GM18526 (cell line): ENCODE results near the gene TEX38.

ENCODE experiments used
- POLR2A ChIP-seq: IDR thresholded peaks from 3 replicates; pipeline ENCODE4 v1.6.1; 2011; ENCODE audit not compliant: insufficient read length; ENCODE audit errors: extremely low read depth

Gene TEX38

DNA sequence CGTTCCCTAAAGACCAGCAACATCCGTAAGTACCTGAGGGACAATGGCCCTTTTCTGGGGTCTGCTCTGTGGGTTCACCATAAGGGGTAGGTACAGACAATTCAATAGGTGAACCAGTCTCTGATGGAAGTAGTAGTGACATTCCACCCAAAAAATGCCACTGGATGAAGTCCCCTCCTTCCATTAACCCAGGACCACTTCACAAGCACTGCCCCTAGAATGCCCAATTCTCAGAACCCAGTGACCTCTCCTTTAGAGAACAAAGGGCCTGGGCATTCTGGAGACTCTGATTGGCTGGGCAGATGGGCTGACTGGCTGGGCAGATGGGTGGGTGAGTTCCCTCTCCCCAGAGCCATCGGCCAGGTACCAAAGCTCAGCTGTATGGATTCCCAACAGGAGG is at the start of gene TEX38:
TSS of gene TEX38 (plus strand) at position 301 of the 400 bp plus-strand sequence. CDS start at position 382, 81 bp downstream.
- TF ChIP-seq POLR2A: no peak

- no peak for TF ChIP-seq POLR2A
Observed at GRCh38 chr1:46621930-46622329, 49.7 kb upstream of the TEX38 start.

- TF ChIP-seq POLR2A: no peak
Observed at GRCh38 chr1:46622344-46622743, 49.3 kb upstream of the TEX38 start.

GRCh38 chr1:46623743-46624644 is 47.7 kb upstream of the TEX38 start:
- TF ChIP-seq POLR2A: no peak

DNA sequence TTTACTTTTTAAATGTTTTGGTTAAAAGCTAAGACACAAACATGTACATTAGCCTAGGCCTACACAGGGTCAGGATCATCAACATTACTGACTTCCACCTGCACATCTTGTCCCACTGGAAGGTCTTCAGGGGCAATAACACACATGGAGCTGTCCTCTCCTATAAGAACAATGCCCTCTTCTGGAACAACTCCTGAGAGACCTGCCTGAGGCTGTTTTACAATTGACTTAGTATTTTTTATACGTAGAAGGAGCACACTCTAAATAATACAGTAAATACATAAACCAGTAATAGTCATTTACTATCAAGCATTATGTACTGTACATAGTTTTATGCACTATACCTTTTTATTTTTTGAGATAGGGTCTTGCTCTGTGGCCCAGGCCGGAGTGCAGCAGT is 40.9 kb upstream of the TEX38 start:
- TF ChIP-seq POLR2A: no peak

GRCh38 chr1:46635205-46635604 is 36.4 kb upstream of the TEX38 start:
- TF ChIP-seq POLR2A: no peak

DNA sequence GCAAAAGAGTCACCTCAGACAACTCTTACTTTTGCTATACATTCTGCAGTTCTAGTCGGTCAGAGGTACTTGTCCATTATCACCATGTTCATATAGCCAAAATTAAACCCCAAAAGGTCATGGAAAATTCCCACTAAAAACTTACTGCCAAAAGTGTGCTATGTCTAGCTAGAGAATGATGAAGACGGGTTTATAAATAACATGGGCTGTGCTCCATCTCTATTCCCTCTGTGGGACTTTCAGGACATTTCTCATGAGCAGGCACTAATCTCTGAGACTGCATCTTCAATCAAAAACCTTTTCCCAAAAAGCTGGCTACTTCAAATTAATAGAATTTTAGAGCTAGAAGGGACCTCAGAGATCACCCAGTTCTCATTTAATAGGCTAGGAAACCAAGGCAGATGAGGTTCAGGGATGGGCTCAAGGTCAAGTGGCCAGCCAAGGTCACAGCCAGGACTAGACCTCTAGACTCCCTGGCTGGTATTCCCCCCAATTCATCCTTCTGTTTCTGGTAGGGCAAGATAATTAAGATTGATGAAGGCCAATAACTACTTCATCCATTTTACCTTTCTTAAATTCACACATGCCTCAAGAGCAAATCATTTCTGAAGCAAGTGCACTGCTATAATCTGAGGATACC is 34.1 kb upstream of the TEX38 start:
- TF ChIP-seq POLR2A: no peak

- TF ChIP-seq POLR2A: no peak
Observed at GRCh38 chr1:46638921-46639320, 32.7 kb upstream of the TEX38 start.

DNA sequence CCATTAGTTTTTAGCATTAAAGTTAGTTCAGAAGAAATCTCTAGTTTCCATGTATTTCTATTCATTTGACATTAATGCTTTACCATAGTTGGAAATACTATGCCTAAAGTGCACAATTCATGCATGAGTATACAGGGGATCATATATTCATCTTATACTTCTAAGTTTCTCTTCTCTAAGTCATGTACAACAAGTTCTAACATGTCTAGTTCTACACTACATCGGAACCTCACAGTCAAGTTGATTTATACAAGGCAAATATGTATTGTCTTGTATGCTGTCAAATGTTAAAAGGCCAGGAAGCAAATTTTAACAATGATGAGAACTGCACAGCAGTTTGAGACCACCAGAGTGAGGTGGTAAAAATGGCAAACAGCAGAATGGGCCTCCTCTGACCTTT is 32.1 kb upstream of the TEX38 start:
- TF ChIP-seq POLR2A: no peak

DNA sequence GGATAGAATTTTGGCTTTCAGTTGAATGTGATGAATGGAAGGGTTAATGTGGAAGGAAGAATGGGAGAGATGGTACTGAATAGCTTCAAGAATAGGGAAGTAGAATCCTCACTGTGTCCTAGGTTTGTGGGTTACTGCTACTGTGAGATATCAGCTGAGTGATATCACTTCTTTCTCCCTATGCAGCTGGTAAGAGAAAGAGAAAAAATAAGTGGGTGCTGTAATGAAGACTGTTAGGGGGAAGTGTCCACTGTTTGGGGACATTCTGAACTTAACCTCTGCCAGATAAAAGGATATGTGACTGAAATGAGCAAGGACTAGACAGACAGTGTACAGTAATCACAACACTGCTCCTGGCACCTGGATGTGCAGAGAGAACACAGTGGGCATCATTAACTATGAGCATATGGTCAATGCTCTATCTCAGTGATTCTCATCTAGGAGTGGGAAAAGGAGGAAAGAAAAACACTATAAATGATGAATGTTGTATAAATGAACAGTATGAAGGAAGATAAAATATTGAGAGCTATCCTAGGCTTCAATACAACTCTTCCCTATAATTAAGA is 29.5 kb upstream of the TEX38 start:
- TF ChIP-seq POLR2A: no peak

DNA sequence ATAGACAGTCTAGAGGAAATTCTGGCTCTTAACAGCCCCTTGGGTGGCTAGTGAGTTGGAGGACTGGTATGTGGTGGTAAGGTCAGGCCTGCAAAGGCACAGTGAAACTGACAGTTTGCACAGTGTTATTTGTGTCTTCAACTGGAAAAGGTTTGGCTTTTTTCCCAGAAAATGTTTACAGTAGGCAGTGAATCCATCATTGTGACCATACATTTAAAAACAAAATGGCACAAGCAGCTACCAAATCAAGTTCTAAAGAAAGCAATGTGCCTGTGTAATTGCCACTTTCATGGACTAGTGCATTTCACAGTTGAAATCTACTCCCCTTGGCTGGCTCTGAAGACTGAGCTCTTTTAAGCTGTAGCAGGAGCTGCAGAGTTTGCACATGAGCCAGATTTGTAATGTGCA is 28.3 kb upstream of the TEX38 start:
- TF ChIP-seq POLR2A: no peak

DNA sequence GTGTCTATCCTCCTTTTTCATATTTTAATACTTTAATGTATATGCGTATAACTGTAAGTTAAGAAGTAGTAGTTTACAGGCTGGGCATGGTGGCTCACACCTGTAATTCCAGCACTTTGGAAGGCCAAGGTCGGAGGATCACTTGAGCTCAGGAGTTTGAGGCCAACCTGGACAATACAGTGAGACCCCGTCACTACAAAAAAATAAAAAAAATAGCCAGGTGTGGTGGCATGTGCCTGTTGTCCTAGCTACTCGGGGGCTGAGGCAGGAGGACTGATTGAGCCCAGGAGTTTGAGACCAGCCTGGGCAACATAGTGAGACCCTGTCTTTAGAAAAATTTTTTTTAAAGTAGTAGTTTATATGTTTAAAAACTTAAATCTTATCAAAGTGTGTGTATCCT is 25.8 kb upstream of the TEX38 start:
- TF ChIP-seq POLR2A: no peak

DNA sequence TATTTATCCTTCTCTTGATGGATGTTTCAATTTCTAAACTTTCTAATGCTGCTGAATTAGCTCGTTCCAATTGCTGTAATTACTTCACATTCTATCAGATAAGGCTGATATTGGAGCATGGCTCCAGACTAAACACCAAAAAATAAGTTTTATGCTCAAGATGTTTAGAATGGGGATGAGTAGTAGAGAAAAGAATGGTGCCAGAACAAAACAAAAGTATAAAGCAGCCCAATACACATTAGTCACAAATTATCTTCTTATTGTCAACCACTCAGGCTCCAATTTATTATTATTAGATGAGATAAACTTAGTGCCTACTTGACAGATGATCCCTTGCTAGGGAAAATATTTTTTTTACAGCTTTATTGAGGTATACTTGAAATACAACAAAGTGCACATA is 25.3 kb upstream of the TEX38 start:
- no peak for TF ChIP-seq POLR2A

DNA sequence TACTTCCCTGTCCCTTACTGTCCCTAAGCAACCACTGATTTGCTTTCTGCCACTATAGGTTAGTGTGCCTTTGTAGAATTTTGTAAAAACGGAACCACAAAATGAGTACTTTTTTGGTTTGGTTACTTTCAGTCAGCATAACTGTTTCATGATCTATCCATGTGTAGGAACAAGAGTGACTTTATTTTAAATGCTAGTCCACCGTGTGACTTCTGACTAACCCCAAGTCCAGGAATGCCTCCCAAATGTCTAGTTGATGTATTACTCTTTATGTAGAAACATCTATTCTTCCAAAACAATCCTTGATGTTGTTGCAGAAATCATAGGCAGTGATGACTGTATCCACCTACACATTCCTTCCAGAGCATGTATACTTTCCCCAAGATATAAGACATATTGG is 24.8 kb upstream of the TEX38 start:
- TF ChIP-seq POLR2A: no peak

DNA sequence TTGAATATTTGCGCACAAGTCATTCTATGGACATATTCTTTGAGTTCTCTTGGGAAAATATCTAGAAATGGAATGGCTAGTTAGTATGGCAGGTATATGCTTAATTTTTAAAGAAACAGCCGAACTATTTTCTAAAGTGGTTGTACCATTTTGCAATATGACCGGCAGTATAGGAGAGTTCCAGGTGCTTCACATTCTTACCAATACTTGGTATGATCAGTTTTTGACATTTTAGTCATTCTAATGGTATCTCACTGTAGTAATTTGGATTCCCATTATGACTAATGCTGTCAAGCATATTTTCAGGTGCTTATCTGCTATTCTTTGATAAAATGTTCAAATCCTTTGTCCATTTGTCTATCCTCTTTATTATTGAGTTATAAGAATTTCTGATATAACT is 24.0 kb upstream of the TEX38 start:
- no peak for TF ChIP-seq POLR2A

- no peak for TF ChIP-seq POLR2A
Observed at GRCh38 chr1:46649764-46650163, 21.9 kb upstream of the TEX38 start.
